ENCODE measurements around the gene PRIM2.
"Not testable (repeated sequence)": the region's sequence is repeated elsewhere in the genome, so short reads cannot be mapped to it uniquely, and the experiment has no call there.

PRIM2 gene

DNA sequence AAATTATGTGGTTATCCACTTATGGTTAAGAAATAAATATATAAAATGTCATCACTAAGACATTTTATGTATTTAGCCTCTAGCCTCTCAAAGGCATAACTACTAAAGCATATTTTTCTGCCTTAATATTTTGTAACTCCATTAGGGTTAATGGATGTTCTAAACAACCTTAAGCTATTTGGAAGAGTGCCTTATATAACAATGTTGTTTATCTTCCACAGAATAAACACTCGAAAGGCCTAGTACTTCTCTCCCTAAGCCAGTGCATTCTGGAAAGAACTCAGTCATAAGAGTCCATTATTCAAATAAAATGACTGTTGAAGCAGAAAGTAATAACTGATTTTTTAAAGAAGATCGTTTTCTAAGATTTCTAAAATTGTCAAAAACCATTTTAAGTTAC lies 15.0 kb upstream of the PRIM2 start:
- DNase-seq (ENCODE audit: extremely low read depth, low read depth), result no peak
- no peak for TF ChIP-seq CTCF (IDR thresholded peaks at IDR 0.05; ENCODE audit: low read depth, low read length)

DNA sequence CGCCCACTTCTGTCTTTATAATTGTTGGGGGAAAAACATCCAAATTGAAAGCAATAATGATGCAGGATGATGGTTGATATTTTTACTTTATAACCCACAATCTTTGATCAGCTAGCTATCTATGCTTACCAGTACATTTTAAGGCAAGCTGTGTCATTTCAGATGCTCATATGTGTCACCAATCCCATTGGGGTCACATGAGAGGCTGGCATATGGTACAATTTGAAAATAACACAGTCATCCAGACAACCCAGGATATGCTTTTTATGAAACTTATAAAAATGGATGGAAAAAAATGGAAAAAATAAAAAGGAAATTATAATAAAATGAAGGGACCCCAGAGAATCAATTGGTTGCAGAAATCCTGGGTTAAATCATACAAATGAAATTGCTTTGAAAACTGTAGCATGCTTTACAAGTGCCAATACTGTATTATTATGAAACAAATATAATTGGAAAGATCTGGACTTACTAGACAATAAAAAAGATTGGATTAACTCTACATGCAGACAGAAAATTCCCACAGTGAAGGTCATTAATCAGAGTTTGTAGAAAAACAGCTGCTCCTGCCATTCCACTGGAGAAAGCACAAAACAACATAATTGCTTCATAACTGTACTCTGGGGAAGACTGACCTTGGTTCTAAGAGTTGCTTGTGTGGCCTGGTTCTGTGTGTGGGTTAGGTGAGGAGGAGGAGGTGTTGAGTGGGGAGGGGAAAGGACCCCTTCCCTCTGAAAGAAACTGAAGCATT lies 13.3 kb upstream of the PRIM2 start:
- TF ChIP-seq CTCF (IDR thresholded peaks at IDR 0.05; ENCODE audit: low read depth, low read length), result no peak
- DNase-seq (ENCODE audit: extremely low read depth, low read depth), result peak; percentile 86

DNA sequence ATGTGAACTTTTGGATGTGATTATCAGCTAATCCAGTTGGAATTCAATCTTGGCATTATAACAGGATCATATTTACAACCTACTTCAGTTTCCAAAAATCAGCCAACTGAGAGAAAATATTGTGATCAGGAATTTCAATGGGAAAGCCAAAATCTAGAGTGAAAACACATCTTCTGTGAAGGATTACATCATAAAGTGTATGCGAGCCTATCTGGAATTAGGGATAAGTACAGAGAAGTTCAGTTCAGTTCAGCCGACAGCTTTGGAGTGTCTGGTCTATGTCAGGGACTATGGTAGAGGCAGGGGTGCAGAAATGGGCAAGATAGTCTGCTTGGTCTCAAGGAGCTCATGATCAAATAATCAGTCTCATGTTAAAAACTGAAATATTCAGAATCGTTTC lies 12.3 kb upstream of the PRIM2 start:
- no peak for DNase-seq (ENCODE audit: extremely low read depth, low read depth)
- TF ChIP-seq CTCF (IDR thresholded peaks at IDR 0.05; ENCODE audit: low read depth, low read length), result no peak

- no peak for DNase-seq (ENCODE audit: extremely low read depth, low read depth)
- no peak for TF ChIP-seq CTCF (IDR thresholded peaks at IDR 0.05; ENCODE audit: low read depth, low read length)
Observed at GRCh38 chr6:57305761-57306160, 11.7 kb upstream of the PRIM2 start.

- DNase-seq (ENCODE audit: extremely low read depth, low read depth), result no peak
- TF ChIP-seq CTCF (IDR thresholded peaks at IDR 0.05; ENCODE audit: low read depth, low read length), result no peak
Observed at GRCh38 chr6:57306273-57306672, 11.2 kb upstream of the PRIM2 start.

DNA sequence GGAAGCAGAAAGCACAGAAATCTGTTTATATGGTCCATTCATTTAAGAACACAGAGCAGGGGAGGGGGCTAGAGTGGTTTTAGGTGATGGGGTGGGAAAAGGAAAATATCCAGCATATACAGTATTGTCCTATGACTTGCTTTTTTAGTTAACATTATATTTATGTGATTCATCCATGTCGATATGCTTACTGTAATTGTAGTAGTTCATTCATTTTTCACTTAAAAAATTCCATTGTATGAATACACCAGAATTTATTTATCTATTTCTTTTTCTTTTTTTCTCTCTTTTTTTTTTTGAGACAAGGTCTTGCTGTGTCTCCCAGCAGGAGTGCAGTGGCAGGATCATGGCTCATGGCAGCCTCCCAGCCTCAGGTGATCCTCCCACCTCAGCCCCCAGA lies 9.6 kb upstream of the PRIM2 start:
- TF ChIP-seq CTCF (IDR thresholded peaks at IDR 0.05; ENCODE audit: low read depth, low read length), result no peak
- DNase-seq (ENCODE audit: extremely low read depth, low read depth), result no peak

- not testable (repeated sequence) for DNase-seq (ENCODE audit: extremely low read depth, low read depth)
Observed at GRCh38 chr6:57308755-57309154, 8.7 kb upstream of the PRIM2 start.

- DNase-seq (ENCODE audit: extremely low read depth, low read depth), result not testable (repeated sequence)
Observed at GRCh38 chr6:57310095-57310816, 7.2 kb upstream of the PRIM2 start.
